Measurements from ENCODE around the gene SLC15A2.

The SLC15A2 gene

DNA sequence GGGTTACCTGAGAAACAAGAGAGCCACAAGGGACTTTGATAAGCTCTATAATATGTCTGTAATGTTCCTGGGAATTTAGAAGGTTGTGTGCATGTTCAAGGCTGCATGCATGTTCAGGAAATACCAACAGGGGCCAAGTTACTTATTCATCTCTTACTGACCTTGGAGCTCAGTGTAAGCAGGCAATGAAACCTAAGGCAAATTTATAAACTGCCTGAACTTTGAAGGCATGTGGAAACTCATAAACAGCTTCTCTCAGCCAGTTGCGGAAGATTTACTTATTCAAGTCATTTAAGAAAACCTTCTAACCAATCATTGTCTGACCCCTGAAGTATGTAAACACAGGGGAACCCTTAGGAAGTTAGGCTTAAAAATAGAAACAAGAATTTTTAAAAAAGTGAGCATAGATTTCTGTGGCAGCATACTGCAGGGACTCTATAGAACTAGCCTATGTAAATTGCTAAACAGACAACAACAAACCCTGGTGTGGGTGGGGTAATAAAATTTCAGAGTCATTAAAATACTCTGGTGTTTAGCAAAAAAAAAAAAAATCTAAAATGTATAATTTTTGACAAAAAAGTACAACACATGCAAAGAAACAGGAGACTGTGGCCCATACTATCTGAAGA is 57.2 kb downstream of the SLC15A2 start:
- TF ChIP-seq, protein P1, sequence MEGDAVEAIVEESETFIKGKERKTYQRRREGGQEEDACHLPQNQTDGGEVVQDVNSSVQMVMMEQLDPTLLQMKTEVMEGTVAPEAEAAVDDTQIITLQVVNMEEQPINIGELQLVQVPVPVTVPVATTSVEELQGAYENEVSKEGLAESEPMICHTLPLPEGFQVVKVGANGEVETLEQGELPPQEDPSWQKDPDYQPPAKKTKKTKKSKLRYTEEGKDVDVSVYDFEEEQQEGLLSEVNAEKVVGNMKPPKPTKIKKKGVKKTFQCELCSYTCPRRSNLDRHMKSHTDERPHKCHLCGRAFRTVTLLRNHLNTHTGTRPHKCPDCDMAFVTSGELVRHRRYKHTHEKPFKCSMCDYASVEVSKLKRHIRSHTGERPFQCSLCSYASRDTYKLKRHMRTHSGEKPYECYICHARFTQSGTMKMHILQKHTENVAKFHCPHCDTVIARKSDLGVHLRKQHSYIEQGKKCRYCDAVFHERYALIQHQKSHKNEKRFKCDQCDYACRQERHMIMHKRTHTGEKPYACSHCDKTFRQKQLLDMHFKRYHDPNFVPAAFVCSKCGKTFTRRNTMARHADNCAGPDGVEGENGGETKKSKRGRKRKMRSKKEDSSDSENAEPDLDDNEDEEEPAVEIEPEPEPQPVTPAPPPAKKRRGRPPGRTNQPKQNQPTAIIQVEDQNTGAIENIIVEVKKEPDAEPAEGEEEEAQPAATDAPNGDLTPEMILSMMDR (IDR thresholded peaks at IDR 0.05; ENCODE audit: insufficient read depth, missing control alignments) = no peak
- no peak for FAIRE-seq
- DNase-seq (ENCODE audit: insufficient read length, low spot score) = no peak

- TF ChIP-seq, protein P1 (IDR thresholded peaks at IDR 0.05; ENCODE audit: insufficient read depth, missing control alignments) = no peak
- no peak for DNase-seq (ENCODE audit: insufficient read length, low spot score)
- FAIRE-seq = no peak
Measured at GRCh38 chr3:121956363-121956762, 62.2 kb downstream of the SLC15A2 start.

GRCh38 chr3:121957674-121958415 is 63.6 kb downstream of the SLC15A2 start:
- FAIRE-seq (no peak), DNase-seq (ENCODE audit: insufficient read length, low spot score) (no peak)
- TF ChIP-seq, protein P1 (IDR thresholded peaks at IDR 0.05; ENCODE audit: insufficient read depth, missing control alignments) = no peak

DNA sequence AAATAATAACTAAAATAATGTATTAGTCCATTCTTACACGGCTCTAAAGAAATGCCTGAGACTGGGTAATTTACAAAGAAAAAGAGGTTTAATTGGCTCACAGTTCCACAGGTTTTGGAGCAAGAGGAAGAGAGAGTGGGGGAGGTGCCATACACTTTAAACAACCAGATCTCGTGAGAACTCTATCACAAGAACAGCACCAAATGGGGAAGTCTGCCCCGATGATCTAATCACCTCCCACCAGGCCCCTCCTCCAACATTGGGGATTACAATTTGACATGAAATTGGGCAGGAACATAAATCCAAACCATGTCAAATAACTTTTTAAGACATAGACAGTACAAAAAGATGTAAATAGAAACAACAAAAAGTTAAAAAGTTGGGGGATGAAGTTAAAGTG is 64.6 kb downstream of the SLC15A2 start:
- DNase-seq (ENCODE audit: insufficient read length, low spot score) (no peak), FAIRE-seq (no peak)
- TF ChIP-seq, protein P1 (IDR thresholded peaks at IDR 0.05; ENCODE audit: insufficient read depth, missing control alignments) = no peak

GRCh38 chr3:121961283-121961682 is 67.1 kb downstream of the SLC15A2 start:
- FAIRE-seq = peak; percentile 75
- TF ChIP-seq, protein P1 (IDR thresholded peaks at IDR 0.05; ENCODE audit: insufficient read depth, missing control alignments) = no peak

DNA sequence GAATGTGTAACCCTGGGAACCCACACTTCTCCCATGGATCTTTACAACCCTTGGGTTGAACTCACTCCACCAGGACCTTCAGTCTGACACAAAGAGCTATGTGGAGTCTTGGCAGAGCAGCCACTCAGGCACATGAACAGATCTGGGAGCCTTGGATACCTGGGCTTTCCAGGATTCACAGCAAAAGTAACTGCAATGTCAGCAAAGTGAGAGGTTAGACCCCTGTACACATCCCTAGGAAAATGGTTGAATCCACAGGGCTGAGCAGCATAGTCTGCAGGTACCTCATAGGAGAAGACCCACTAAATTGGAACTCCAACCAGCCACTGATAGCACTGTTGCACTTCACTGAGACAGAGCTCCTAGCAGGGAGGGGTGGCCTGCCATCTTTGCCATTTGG is 68.2 kb downstream of the SLC15A2 start:
- FAIRE-seq (no peak), DNase-seq (ENCODE audit: insufficient read length, low spot score) (no peak)
- TF ChIP-seq, protein P1 (IDR thresholded peaks at IDR 0.05; ENCODE audit: insufficient read depth, missing control alignments) = no peak

More at GRCh38 chr3:121961283-121961682, 67.1 kb downstream of the SLC15A2 start:
- DNase-seq (ENCODE audit: insufficient read length, low spot score) = no peak

DNA sequence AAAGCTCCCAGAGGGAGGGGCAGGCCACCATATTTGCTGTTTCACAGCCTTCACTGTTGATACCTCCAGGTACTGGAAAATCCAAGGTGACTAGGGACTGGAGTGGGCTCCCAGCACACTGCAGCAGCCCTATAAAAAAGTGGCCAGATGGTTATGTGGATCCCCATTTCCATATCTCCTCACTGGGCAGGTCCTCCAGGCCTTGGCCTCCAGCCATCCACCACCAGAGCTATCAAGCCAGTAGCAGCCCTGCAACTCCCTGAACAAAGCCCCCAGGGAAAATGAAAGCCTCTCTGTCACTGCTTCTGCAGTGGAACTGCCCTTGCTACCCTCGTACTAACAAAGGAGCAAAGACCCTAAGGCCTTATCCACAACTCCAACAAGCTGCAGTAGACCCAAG is 69.4 kb downstream of the SLC15A2 start:
- TF ChIP-seq, protein P1 (IDR thresholded peaks at IDR 0.05; ENCODE audit: insufficient read depth, missing control alignments) = no peak
- DNase-seq (ENCODE audit: insufficient read length, low spot score) (no peak), FAIRE-seq (no peak)
